Measurements from ENCODE around the gene BRAT1. TPM values are rescaled to one million over a fixed set of nuclear protein-coding genes. Genes with fewer than 3 reads are reported as not detected.

Gene BRAT1
- polyA plus RNA-seq, 2 donors, result 15.6 to 19.5 TPM

- WGBS, 2 donors, result 87 to 89% methylated on average over 24 of the region's 24 CpGs
- Histone ChIP-seq H3K36me3 (ENCODE audit: control insufficient read depth in 2 of 2, insufficient read depth in 2 of 2, low read length in 1 of 2) (peaks cover 0 to 16% of the 10 kb centered on the region in 2 donors), H3K4me3 (ENCODE audit: low read depth in 1 of 2, low read length in 2 of 2) (no peak overlapping the region), H3K27ac (ENCODE audit: low read depth in 2 of 2, low read length in 1 of 2) (no peak overlapping the region), H3K27me3 (ENCODE audit: control insufficient read depth in 1 of 2, insufficient read depth in 2 of 2, low read length in 2 of 2) (no peaks in the 10 kb centered on the region), H3K9me3 (ENCODE audit: control insufficient read depth in 2 of 2, insufficient read depth in 1 of 2, low read depth in 1 of 2, low read length in 1 of 2) (no peaks in the 10 kb centered on the region), H3K4me1 (ENCODE audit: control insufficient read depth in 2 of 2, insufficient read depth in 2 of 2, low read length in 1 of 2) (no peaks in the 10 kb centered on the region)
These were observed 31.1 kb upstream of the BRAT1 start for GRCh38 chr7:2586326-2587020.

- Histone ChIP-seq H3K27me3 (ENCODE audit: control insufficient read depth in 1 of 2, insufficient read depth in 2 of 2, low read length in 2 of 2) (no peaks in the 10 kb centered on the region), H3K4me3 (ENCODE audit: low read depth in 1 of 2, low read length in 2 of 2) (no peak overlapping the region), H3K27ac (ENCODE audit: low read depth in 2 of 2, low read length in 1 of 2) (no peak overlapping the region), H3K4me1 (ENCODE audit: control insufficient read depth in 2 of 2, insufficient read depth in 2 of 2, low read length in 1 of 2) (no peaks in the 10 kb centered on the region), H3K9me3 (ENCODE audit: control insufficient read depth in 2 of 2, insufficient read depth in 1 of 2, low read depth in 1 of 2, low read length in 1 of 2) (no peaks in the 10 kb centered on the region), H3K36me3 (ENCODE audit: control insufficient read depth in 2 of 2, insufficient read depth in 2 of 2, low read length in 1 of 2) (peaks cover 0 to 16% of the 10 kb centered on the region in 2 donors)
- 87 to 88% methylated on average over 19 of the region's 19 CpGs for WGBS, 2 donors
These were observed 30.1 kb upstream of the BRAT1 start for GRCh38 chr7:2585446-2585845.

- Histone ChIP-seq H3K9me3 (ENCODE audit: control insufficient read depth in 2 of 2, insufficient read depth in 1 of 2, low read depth in 1 of 2, low read length in 1 of 2) (no peaks in the 10 kb centered on the region), H3K4me3 (ENCODE audit: low read depth in 1 of 2, low read length in 2 of 2) (no peak overlapping the region), H3K36me3 (ENCODE audit: control insufficient read depth in 2 of 2, insufficient read depth in 2 of 2, low read length in 1 of 2) (peaks cover 0 to 14% of the 10 kb centered on the region in 2 donors), H3K27ac (ENCODE audit: low read depth in 2 of 2, low read length in 1 of 2) (no peak overlapping the region), H3K4me1 (ENCODE audit: control insufficient read depth in 2 of 2, insufficient read depth in 2 of 2, low read length in 1 of 2) (no peaks in the 10 kb centered on the region), H3K27me3 (ENCODE audit: control insufficient read depth in 1 of 2, insufficient read depth in 2 of 2, low read length in 2 of 2) (no peaks in the 10 kb centered on the region)
- 82 to 95% methylated on average over 23 to 49 of the region's 54 CpGs for WGBS, 2 donors
These were observed 28.7 kb upstream of the BRAT1 start for GRCh38 chr7:2583798-2584580.

GRCh38 chr7:2582006-2582735, 26.8 kb upstream of the BRAT1 start:
- Histone ChIP-seq H3K9me3 (ENCODE audit: control insufficient read depth in 2 of 2, insufficient read depth in 1 of 2, low read depth in 1 of 2, low read length in 1 of 2) (no peaks in the 10 kb centered on the region), H3K4me3 (ENCODE audit: low read depth in 1 of 2, low read length in 2 of 2) (no peak overlapping the region), H3K27me3 (ENCODE audit: control insufficient read depth in 1 of 2, insufficient read depth in 2 of 2, low read length in 2 of 2) (no peaks in the 10 kb centered on the region), H3K36me3 (ENCODE audit: control insufficient read depth in 2 of 2, insufficient read depth in 2 of 2, low read length in 1 of 2) (peaks cover 0 to 17% of the 10 kb centered on the region in 2 donors), H3K4me1 (ENCODE audit: control insufficient read depth in 2 of 2, insufficient read depth in 2 of 2, low read length in 1 of 2) (no peaks in the 10 kb centered on the region), H3K27ac (ENCODE audit: low read depth in 2 of 2, low read length in 1 of 2) (no peak overlapping the region)
- 84 to 87% methylated on average over 22 to 24 of the region's 24 CpGs for WGBS, 2 donors

GRCh38 chr7:2580636-2581035, 25.3 kb upstream of the BRAT1 start:
- H3K36me3 ChIP-seq (ENCODE audit: control insufficient read depth in 2 of 2, insufficient read depth in 2 of 2, low read length in 1 of 2), result peaks cover 0 to 11% of the 10 kb centered on the region in 2 donors
- H3K4me3 ChIP-seq (ENCODE audit: low read depth in 1 of 2, low read length in 2 of 2), result no peak overlapping the region
- no peaks in the 10 kb centered on the region for H3K4me1 ChIP-seq (ENCODE audit: control insufficient read depth in 2 of 2, insufficient read depth in 2 of 2, low read length in 1 of 2)
- WGBS, 2 donors, result 95% methylated on average over 11 of the region's 11 CpGs
- no peaks in the 10 kb centered on the region for H3K9me3 ChIP-seq (ENCODE audit: control insufficient read depth in 2 of 2, insufficient read depth in 1 of 2, low read depth in 1 of 2, low read length in 1 of 2)
- H3K27ac ChIP-seq (ENCODE audit: low read depth in 2 of 2, low read length in 1 of 2), result no peak overlapping the region
- no peaks in the 10 kb centered on the region for H3K27me3 ChIP-seq (ENCODE audit: control insufficient read depth in 1 of 2, insufficient read depth in 2 of 2, low read length in 2 of 2)

- Histone ChIP-seq H3K36me3 (ENCODE audit: control insufficient read depth in 2 of 2, insufficient read depth in 2 of 2, low read length in 1 of 2) (peaks cover 0 to 24% of the 10 kb centered on the region in 2 donors), H3K9me3 (ENCODE audit: control insufficient read depth in 2 of 2, insufficient read depth in 1 of 2, low read depth in 1 of 2, low read length in 1 of 2) (no peaks in the 10 kb centered on the region), H3K27me3 (ENCODE audit: control insufficient read depth in 1 of 2, insufficient read depth in 2 of 2, low read length in 2 of 2) (no peaks in the 10 kb centered on the region), H3K4me3 (ENCODE audit: low read depth in 1 of 2, low read length in 2 of 2) (no peak overlapping the region), H3K27ac (ENCODE audit: low read depth in 2 of 2, low read length in 1 of 2) (no peak overlapping the region), H3K4me1 (ENCODE audit: control insufficient read depth in 2 of 2, insufficient read depth in 2 of 2, low read length in 1 of 2) (no peaks in the 10 kb centered on the region)
- 95 to 97% methylated on average over 72 to 73 of the region's 73 CpGs for WGBS, 2 donors
These were observed 22.8 kb upstream of the BRAT1 start for GRCh38 chr7:2577914-2578680.

- H3K4me1 ChIP-seq (ENCODE audit: control insufficient read depth in 2 of 2, insufficient read depth in 2 of 2, low read length in 1 of 2), result no peaks in the 10 kb centered on the region
- no peak overlapping the region for H3K4me3 ChIP-seq (ENCODE audit: low read depth in 1 of 2, low read length in 2 of 2)
- H3K9me3 ChIP-seq (ENCODE audit: control insufficient read depth in 2 of 2, insufficient read depth in 1 of 2, low read depth in 1 of 2, low read length in 1 of 2), result no peaks in the 10 kb centered on the region
- no peak overlapping the region for H3K27ac ChIP-seq (ENCODE audit: low read depth in 2 of 2, low read length in 1 of 2)
- H3K36me3 ChIP-seq (ENCODE audit: control insufficient read depth in 2 of 2, insufficient read depth in 2 of 2, low read length in 1 of 2), result peaks cover 0 to 24% of the 10 kb centered on the region in 2 donors
- 92% methylated on average over 56 of the region's 56 CpGs for WGBS, 2 donors
- no peaks in the 10 kb centered on the region for H3K27me3 ChIP-seq (ENCODE audit: control insufficient read depth in 1 of 2, insufficient read depth in 2 of 2, low read length in 2 of 2)
These were observed 21.6 kb upstream of the BRAT1 start for GRCh38 chr7:2576742-2577491.

GRCh38 chr7:2575733-2576340, 20.5 kb upstream of the BRAT1 start:
- Histone ChIP-seq H3K27me3 (ENCODE audit: control insufficient read depth in 1 of 2, insufficient read depth in 2 of 2, low read length in 2 of 2) (no peaks in the 10 kb centered on the region), H3K9me3 (ENCODE audit: control insufficient read depth in 2 of 2, insufficient read depth in 1 of 2, low read depth in 1 of 2, low read length in 1 of 2) (no peaks in the 10 kb centered on the region), H3K4me3 (ENCODE audit: low read depth in 1 of 2, low read length in 2 of 2) (no peak overlapping the region), H3K27ac (ENCODE audit: low read depth in 2 of 2, low read length in 1 of 2) (no peak overlapping the region), H3K4me1 (ENCODE audit: control insufficient read depth in 2 of 2, insufficient read depth in 2 of 2, low read length in 1 of 2) (no peaks in the 10 kb centered on the region), H3K36me3 (ENCODE audit: control insufficient read depth in 2 of 2, insufficient read depth in 2 of 2, low read length in 1 of 2) (peaks cover 0 to 24% of the 10 kb centered on the region in 2 donors)
- WGBS, 2 donors, result 92 to 93% methylated on average over 21 of the region's 21 CpGs

Data from esophagus (tissue), 2 donors.